ENCODE data around the gene GZF1.
"Not testable (repeated sequence)": the region's sequence is repeated elsewhere in the genome, so short reads cannot be mapped to it uniquely, and the experiment has no call there.

Gene GZF1

GRCh38 chr20:23347791-23348190 is 14.2 kb upstream of the GZF1 start:
- DNase-seq, result no peak

- not testable (repeated sequence) for DNase-seq
These were observed 13.5 kb upstream of the GZF1 start for GRCh38 chr20:23348510-23348909.

GRCh38 chr20:23349338-23350195 is 12.4 kb upstream of the GZF1 start:
- DNase-seq, result peak; percentile 91

- peak; percentile 98 for DNase-seq
These were observed 11.6 kb upstream of the GZF1 start, which contains the start of gene NXT1 for GRCh38 chr20:23350196-23350903. Gene NXT1 (plus strand): TSS chr20:23350791. CDS start chr20:23354042, 3,251 bp downstream.

- DNase-seq, result peak; percentile 69
These were observed 10.8 kb upstream of the GZF1 start for GRCh38 chr20:23350904-23351838.

- DNase-seq, result no peak
These were observed 5.8 kb upstream of the GZF1 start for GRCh38 chr20:23356203-23356602.

- peak; percentile 99 for DNase-seq
These were observed 4.0 kb upstream of the GZF1 start for GRCh38 chr20:23357767-23358562.

GRCh38 chr20:23358563-23358906 is 3.4 kb upstream of the GZF1 start:
- DNase-seq, result no peak

- no peak for DNase-seq
These were observed 2.9 kb upstream of the GZF1 start for GRCh38 chr20:23358923-23359593.

GRCh38 chr20:23360531-23360930 is 1.5 kb upstream of the GZF1 start:
- DNase-seq, result no peak

GRCh38 chr20:23361119-23361475 is 885 bp upstream of the GZF1 start:
- no peak for DNase-seq

GRCh38 chr20:23362392-23363256 is 642 bp downstream of the GZF1 start:
- DNase-seq, result peak; percentile 65

- DNase-seq, result no peak
These were observed 1.3 kb downstream of the GZF1 start for GRCh38 chr20:23363257-23363649.

- DNase-seq, result no peak
These were observed 3.6 kb downstream of the GZF1 start for GRCh38 chr20:23365390-23366165.

- DNase-seq, result no peak
These were observed 4.4 kb downstream of the GZF1 start for GRCh38 chr20:23366384-23366783.

GRCh38 chr20:23367770-23368169 is 5.8 kb downstream of the GZF1 start:
- DNase-seq, result no peak

- DNase-seq, result no peak
These were observed 6.5 kb downstream of the GZF1 start for GRCh38 chr20:23368316-23369071.

- DNase-seq, result no peak
These were observed 7.3 kb downstream of the GZF1 start for GRCh38 chr20:23369072-23369823.
